HEK293T (cell line): ENCODE measurements around the gene SETMAR.
A peak's percentile ranks its signal among the peaks of the same experiment; 100 is the strongest.
"Not testable (repeated sequence)": the region's sequence is repeated elsewhere in the genome, so short reads cannot be mapped to it uniquely, and the experiment has no call there.

Experiments used
- CTCF ChIA-PET: fragments of 350-600 bp; formaldehyde crosslinking; extraction: SDS; loops from one replicate; lab custom pipeline; 2021; ENCODE audit warnings: antibody characterized with exemption, inconsistent platforms; lab: Yijun Ruan, JAX
- POLR2A ChIA-PET: fragments of 350-600 bp; formaldehyde crosslinking; extraction: SDS; loops from one replicate; lab custom pipeline; 2020; ENCODE audit warnings: antibody characterized with exemption, inconsistent platforms; lab: Yijun Ruan, JAX
- DNase-seq: peaks from one replicate; pipeline ENCODE4 v3.0.0; 2012; ENCODE audit warnings: mixed read lengths; ENCODE audit errors: extremely low spot score
- ARNT ChIP-seq: fragments of 450-650 bp; IDR thresholded peaks from 2 replicates; pipeline ENCODE4 v1.6.1; 2017; ENCODE audit warnings: mild to moderate bottlenecking
- BHLHE40 ChIP-seq: fragments of 450-650 bp; IDR thresholded peaks from 2 replicates; pipeline ENCODE4 v1.6.1; 2016; ENCODE audit warnings: mild to moderate bottlenecking, moderate library complexity, borderline replicate concordance
- CTBP1 ChIP-seq: fragments of 450-650 bp; IDR thresholded peaks from 2 replicates; pipeline ENCODE4 v1.6.1; 2016; ENCODE audit warnings: borderline replicate concordance
- ELF4 ChIP-seq: fragments of 450-650 bp; IDR thresholded peaks from 2 replicates; pipeline ENCODE4 v1.6.1; 2017; ENCODE audit warnings: antibody characterized with exemption
- FOXA1 ChIP-seq: fragments of 450-650 bp; IDR thresholded peaks from 2 replicates; pipeline ENCODE4 v1.6.1; 2016; ENCODE audit warnings: mild to moderate bottlenecking
- FOXK2 ChIP-seq: fragments of 450-650 bp; IDR thresholded peaks from 2 replicates; pipeline ENCODE4 v1.6.1; 2016; ENCODE audit warnings: mild to moderate bottlenecking
- FOXM1 ChIP-seq: fragments of 450-650 bp; IDR thresholded peaks from 2 replicates; pipeline ENCODE4 v1.6.1; 2017; ENCODE audit warnings: mild to moderate bottlenecking, borderline replicate concordance
- HDGF ChIP-seq: fragments of 450-650 bp; IDR thresholded peaks from 2 replicates; pipeline ENCODE4 v1.6.1; 2017; ENCODE audit warnings: antibody characterized with exemption, borderline replicate concordance
- L3MBTL2 ChIP-seq: fragments of 450-650 bp; conservative IDR thresholded peaks from 2 replicates; pipeline ENCODE4 v1.6.1; 2016; ENCODE audit warnings: mild to moderate bottlenecking
- LEF1 ChIP-seq: fragments of 450-650 bp; IDR thresholded peaks from 2 replicates; pipeline ENCODE4 v1.6.1; 2017; ENCODE audit warnings: mild to moderate bottlenecking, borderline replicate concordance
- NFRKB ChIP-seq: fragments of 450-650 bp; IDR thresholded peaks from 2 replicates; pipeline ENCODE4 v1.6.1; 2016; ENCODE audit warnings: mild to moderate bottlenecking, moderate library complexity
- PKNOX1 ChIP-seq: fragments of 450-650 bp; IDR thresholded peaks from 2 replicates; pipeline ENCODE4 v1.6.1; 2016
- SP1 ChIP-seq: fragments of 450-650 bp; IDR thresholded peaks from 2 replicates; pipeline ENCODE4 v1.6.1; 2017
- SUZ12 ChIP-seq: fragments of 450-650 bp; IDR thresholded peaks from 2 replicates; pipeline ENCODE4 v1.6.1; 2016; ENCODE audit warnings: mild to moderate bottlenecking
- TARDBP ChIP-seq: fragments of 450-650 bp; IDR thresholded peaks from 2 replicates; pipeline ENCODE4 v1.6.1; 2016
- ZNF384 ChIP-seq: fragments of 450-650 bp; IDR thresholded peaks from 2 replicates; pipeline ENCODE4 v1.6.1; 2016

The SETMAR gene

GRCh38 chr3:4281991-4282390, 21.2 kb upstream of the SETMAR start:
- DNase-seq = no peak
- TF ChIP-seq TARDBP = no peak
- no peak for TF ChIP-seq BHLHE40
- no peak for TF ChIP-seq LEF1
- no peak for TF ChIP-seq HDGF
- TF ChIP-seq SP1 = no peak
- no peak for TF ChIP-seq L3MBTL2
- no peak for TF ChIP-seq NFRKB
- no peak for TF ChIP-seq SUZ12
- TF ChIP-seq FOXA1 = no peak
- TF ChIP-seq FOXM1 = no peak
- no peak for TF ChIP-seq FOXK2
- no peak for TF ChIP-seq CTBP1
- TF ChIP-seq PKNOX1 = no peak
- no peak for TF ChIP-seq ZNF384
- no peak for TF ChIP-seq ELF4
- no peak for TF ChIP-seq ARNT
- CTCF ChIA-PET = no interaction called here
- POLR2A ChIA-PET = no interaction called here

- ChIA-PET CTCF (no interaction called here), POLR2A (no interaction called here)
- TF ChIP-seq CTBP1 (no peak), TARDBP (no peak), LEF1 (no peak), ZNF384 (no peak), HDGF (no peak), FOXM1 (no peak), BHLHE40 (no peak), FOXK2 (no peak), PKNOX1 (no peak)
- no peak for DNase-seq
Measured at GRCh38 chr3:4284865-4285264, 18.3 kb upstream of the SETMAR start.

GRCh38 chr3:4289044-4289443, 14.1 kb upstream of the SETMAR start:
- CTCF ChIA-PET = no interaction called here
- POLR2A ChIA-PET = no interaction called here
- TF ChIP-seq NFRKB (no peak), FOXM1 (no peak), ELF4 (no peak), BHLHE40 (no peak), LEF1 (no peak), ZNF384 (no peak), SUZ12 (no peak), FOXA1 (no peak), TARDBP (no peak), SP1 (no peak)
- no peak for DNase-seq

- TF ChIP-seq BHLHE40 (no peak), LEF1 (no peak), L3MBTL2 (no peak), TARDBP (no peak), SUZ12 (no peak), SP1 (no peak)
- CTCF ChIA-PET = interaction anchor here (0.7 to 1.0 kb wide), 3 partner anchors 12 to 1090 kb away, joined by 3 to 4 read pairs (median 4); no protein-coding TSS in a partner anchor
- POLR2A ChIA-PET = no interaction called here
- peak; percentile 39 for DNase-seq
Measured at GRCh38 chr3:4290272-4290893, 12.8 kb upstream of the SETMAR start.

- no peak for TF ChIP-seq HDGF
- no peak for TF ChIP-seq NFRKB
- TF ChIP-seq PKNOX1 = no peak
- no peak for TF ChIP-seq FOXM1
- ChIA-PET CTCF (interaction anchor here (0.6 kb wide), 1 partner anchor 112 kb away, joined by 3 read pairs; no protein-coding TSS in a partner anchor), POLR2A (no interaction called here)
Measured at GRCh38 chr3:4292301-4292700, 10.9 kb upstream of the SETMAR start.

GRCh38 chr3:4294616-4295327, 8.4 kb upstream of the SETMAR start:
- CTCF ChIA-PET = no interaction called here
- POLR2A ChIA-PET = no interaction called here
- TF ChIP-seq FOXK2 (no peak), FOXA1 (no peak), SP1 (no peak), ARNT (no peak), ELF4 (no peak), PKNOX1 (no peak), FOXM1 (no peak), ZNF384 (no peak), NFRKB (no peak), BHLHE40 (no peak), CTBP1 (no peak), SUZ12 (no peak), TARDBP (no peak), LEF1 (no peak), HDGF (no peak), L3MBTL2 (no peak)
- no peak for DNase-seq

More at GRCh38 chr3:4292301-4292700, 10.9 kb upstream of the SETMAR start:
- DNase-seq = no peak

- CTCF ChIA-PET = interaction anchor here (0.7 kb wide), 1 partner anchor 124 kb away, joined by 3 read pairs; no protein-coding TSS in a partner anchor
- POLR2A ChIA-PET, DNase-seq: not testable (repeated sequence)
Measured at GRCh38 chr3:4296454-4296853, 6.7 kb upstream of the SETMAR start.
